ENCODE results near the gene UGGT2. TPM values are rescaled to one million over a fixed set of nuclear protein-coding genes. Genes with fewer than 3 reads are reported as not detected.

The UGGT2 gene
- total and polyA plus RNA-seq, 2 donors (not counting 1 experiment from before 2014, with no cell fraction given) = 0.39 to 6.7 TPM

GRCh38 chr13:95970878-95971277 is 82.3 kb downstream of the UGGT2 start:
- Histone ChIP-seq H3K4me3 (ENCODE audit: control extremely low read depth in 1 of 5, extremely low read depth in 1 of 5, insufficient read depth in 1 of 5, low read depth in 2 of 5, low read length in 4 of 5) (no peak overlapping the region), H3K4me2 (replicated peaks; ENCODE audit: low read depth, low read length, poor library complexity, severe bottlenecking) (no peak overlapping the region), H3K9ac (ENCODE audit: low read length) (no peak overlapping the region), H3K27ac (ENCODE audit: low read length in 2 of 2) (no peak overlapping the region), H3K79me2 (ENCODE audit: control insufficient read depth, insufficient read depth, low read length) (no peaks in the 10 kb centered on the region), H3K9me3 (ENCODE audit: control extremely low read depth in 1 of 3, control insufficient read depth in 2 of 3, insufficient read depth in 1 of 3, low read length in 2 of 3) (no peaks in the 10 kb centered on the region), H3K36me3 (replicated peaks in 1 of 2; ENCODE audit: control extremely low read depth in 1 of 2, control insufficient read depth in 1 of 2, extremely low read depth in 1 of 2, insufficient read depth in 2 of 2, low read length in 1 of 2) (no peaks in the 10 kb centered on the region), H2AFZ (ENCODE audit: insufficient read depth, low read depth, low read length, poor library complexity, severe bottlenecking) (no peak overlapping the region), H3K27me3 (replicated peaks in 1 of 4; ENCODE audit: control extremely low read depth in 1 of 4, control insufficient read depth in 3 of 4, insufficient read depth in 4 of 4, low read length in 3 of 4) (no peaks in the 10 kb centered on the region), H3K4me1 (ENCODE audit: control insufficient read depth in 2 of 2, insufficient read depth in 2 of 2, low read length in 2 of 2) (no peaks in the 10 kb centered on the region), H4K20me1 (ENCODE audit: control insufficient read depth, insufficient read depth, low read length, poor library complexity, severe bottlenecking) (no peaks in the 10 kb centered on the region)
- ChIA-PET CTCF (no interaction called here), POLR2A (no interaction called here)
- intact Hi-C loops (cut with micrococcal nuclease) = no loop called here
- no peak overlapping the region for H3K27ac Mint-ChIP-seq
- WGBS (ENCODE audit: insufficient coverage) = no CpG with 5 or more reads among the region's 2 CpGs
- H3K27me3 Mint-ChIP-seq = no peaks in the 10 kb centered on the region
- TF ChIP-seq CTCF (IDR thresholded peaks at IDR 0.05) (no peak), EZH2 (IDR thresholded peaks at IDR 0.05; ENCODE audit: borderline replicate concordance, insufficient read depth, low read depth, low read length, poor library complexity, severe bottlenecking) (no peak)
- no peaks in the 10 kb centered on the region for H3K4me1 Mint-ChIP-seq
- ATAC-seq (ENCODE audit: low read depth) (no peak), DNase-seq (no peak)
- H3K9me3 Mint-ChIP-seq (ENCODE audit: insufficient read depth) = no peaks in the 10 kb centered on the region
- H3K4me3 Mint-ChIP-seq = no peak overlapping the region

GRCh38 chr13:95968906-95969305 is 84.3 kb downstream of the UGGT2 start:
- DNase-seq = no peak
- Histone ChIP-seq H3K27ac (ENCODE audit: low read length in 2 of 2) (no peak overlapping the region), H3K4me2 (replicated peaks; ENCODE audit: low read depth, low read length, poor library complexity, severe bottlenecking) (no peak overlapping the region), H3K4me3 (ENCODE audit: control extremely low read depth in 1 of 5, extremely low read depth in 1 of 5, insufficient read depth in 1 of 5, low read depth in 2 of 5, low read length in 4 of 5) (no peak overlapping the region), H2AFZ (ENCODE audit: insufficient read depth, low read depth, low read length, poor library complexity, severe bottlenecking) (no peak overlapping the region), H3K27me3 (replicated peaks in 1 of 4; ENCODE audit: control extremely low read depth in 1 of 4, control insufficient read depth in 3 of 4, insufficient read depth in 4 of 4, low read length in 3 of 4) (no peaks in the 10 kb centered on the region), H3K36me3 (replicated peaks in 1 of 2; ENCODE audit: control extremely low read depth in 1 of 2, control insufficient read depth in 1 of 2, extremely low read depth in 1 of 2, insufficient read depth in 2 of 2, low read length in 1 of 2) (no peaks in the 10 kb centered on the region), H3K79me2 (ENCODE audit: control insufficient read depth, insufficient read depth, low read length) (no peaks in the 10 kb centered on the region), H4K20me1 (ENCODE audit: control insufficient read depth, insufficient read depth, low read length, poor library complexity, severe bottlenecking) (no peaks in the 10 kb centered on the region), H3K9ac (ENCODE audit: low read length) (no peak overlapping the region), H3K4me1 (ENCODE audit: control insufficient read depth in 2 of 2, insufficient read depth in 2 of 2, low read length in 2 of 2) (no peaks in the 10 kb centered on the region), H3K9me3 (ENCODE audit: control extremely low read depth in 1 of 3, control insufficient read depth in 2 of 3, insufficient read depth in 1 of 3, low read length in 2 of 3) (no peaks in the 10 kb centered on the region)
- no peaks in the 10 kb centered on the region for H3K9me3 Mint-ChIP-seq (ENCODE audit: insufficient read depth)
- H3K27me3 Mint-ChIP-seq = no peaks in the 10 kb centered on the region
- CTCF ChIA-PET = no interaction called here
- POLR2A ChIA-PET = no interaction called here
- no peak overlapping the region for H3K27ac Mint-ChIP-seq
- no peak for ATAC-seq (ENCODE audit: low read depth)
- intact Hi-C loops (cut with micrococcal nuclease) = no loop called here
- TF ChIP-seq CTCF (IDR thresholded peaks at IDR 0.05) (no peak), EZH2 (IDR thresholded peaks at IDR 0.05; ENCODE audit: borderline replicate concordance, insufficient read depth, low read depth, low read length, poor library complexity, severe bottlenecking) (no peak)
- no peaks in the 10 kb centered on the region for H3K4me1 Mint-ChIP-seq
- 100% methylated on average over 1 of the region's 2 CpGs for WGBS (ENCODE audit: insufficient coverage)
- H3K4me3 Mint-ChIP-seq = no peak overlapping the region
